Suprapubic skin (tissue), 4 donors: ENCODE data around the gene PLA2G4B. TPM values are rescaled to one million over a fixed set of nuclear protein-coding genes. Genes with fewer than 3 reads are reported as not detected.
A peak's percentile ranks its signal among the peaks of the same experiment; 100 is the strongest.

Source experiments
- DNase-seq, 2 donors: peaks; one replicate each; pipeline ENCODE4 v3.0.0-alpha.2; 2019; ENCODE audit warnings: low spot score in 2 of 2
- H3K27ac ChIP-seq: fragments of 200-600 bp; sonication (generic); one replicate; pipeline ENCODE4 v1.5.1; 2019
- H3K27me3 ChIP-seq: fragments of 200-600 bp; sonication (generic); one replicate; pipeline ENCODE4 v1.5.1; 2019
- H3K36me3 ChIP-seq: fragments of 200-600 bp; sonication (generic); one replicate; pipeline ENCODE4 v1.5.1; 2019
- H3K4me1 ChIP-seq: fragments of 200-600 bp; sonication (generic); one replicate; pipeline ENCODE4 v1.5.1; 2019
- H3K4me3 ChIP-seq: fragments of 200-600 bp; sonication (generic); one replicate; pipeline ENCODE4 v1.5.1; 2019; ENCODE audit warnings: mild to moderate bottlenecking
- H3K9me3 ChIP-seq: fragments of 200-600 bp; sonication (generic); one replicate; pipeline ENCODE4 v1.5.1; 2019
- EP300 ChIP-seq: sonication (generic); formaldehyde crosslinking; IDR thresholded peaks from one replicate; pipeline ENCODE4 v1.6.1; 2017; ENCODE audit warnings: antibody characterized with exemption
- POLR2A ChIP-seq, 2 donors: fragments of 450-650 bp; IDR thresholded peaks; one replicate each; pipeline ENCODE4 v1.6.1; 2017; ENCODE audit warnings: antibody characterized with exemption in 2 of 2, mild to moderate bottlenecking in 2 of 2, moderate library complexity in 2 of 2
- POLR2AphosphoS5 ChIP-seq, 3 donors: sonication (generic); formaldehyde crosslinking; IDR thresholded peaks; one replicate each; pipeline ENCODE4 v1.6.1; 2017; ENCODE audit warnings: antibody characterized with exemption in 3 of 3
- WGBS: methylation state at CpG from one replicate; pipeline ENCODE4 v1.1.5; 2018; 5-methylcytosine and 5-hydroxymethylcytosine counted together
- total RNA-seq, 4 donors: library from RNA; depleted of rRNA; stranded (reverse); fragments of >200 nt; gene quantifications; one replicate each; pipeline ENCODE4 v1.1.0, GENCODE V29; 2016
- TF ChIP-seq, protein P1 (sequence below), 2 donors: fragments of 200-600 bp in 1 of 2; fragments of 450-650 bp in 1 of 2; sonication (generic) in 1 of 2; IDR thresholded peaks; one replicate each; pipeline ENCODE4 v1.5.1; 2016 to 2019; ENCODE audit warnings: antibody characterized with exemption in 2 of 2, mild to moderate bottlenecking in 1 of 2, moderate library complexity in 1 of 2

Gene PLA2G4B
- total RNA-seq, 4 donors from 2014 or later: 59.7 to 195 (median 73.7) TPM

DNA sequence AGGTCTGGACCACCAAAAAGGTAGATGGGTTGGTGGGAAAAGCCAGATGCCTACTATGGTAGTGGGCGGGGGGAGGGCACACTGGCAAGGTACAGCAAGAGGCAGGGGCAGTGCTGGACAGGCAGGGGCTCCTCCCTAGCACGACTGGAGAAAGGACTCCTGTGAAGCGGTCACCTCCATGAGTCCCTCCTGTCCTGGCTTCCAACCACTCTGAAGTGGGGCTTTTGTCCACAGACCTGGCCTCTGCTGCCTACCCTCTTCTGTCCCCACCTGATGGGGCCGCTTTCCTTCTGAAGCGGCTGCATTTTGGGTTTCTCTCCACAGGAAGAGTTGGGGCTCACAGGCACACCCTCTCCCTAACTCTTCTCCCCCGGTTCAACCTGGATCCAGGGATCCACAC lies 57.9 kb downstream of the PLA2G4B start:
- Histone ChIP-seq H3K4me1 (peaks cover 26% of the 10 kb centered on the region), H3K36me3 (peaks cover 32% of the 10 kb centered on the region), H3K9me3 (no peaks in the 10 kb centered on the region), H3K27ac (no peak overlapping the region), H3K4me3 (no peak overlapping the region), H3K27me3 (no peaks in the 10 kb centered on the region)
- TF ChIP-seq EP300: no peak
- TF ChIP-seq POLR2AphosphoS5 (IDR thresholded peaks at IDR 0.05): no peak
- TF ChIP-seq POLR2A (IDR thresholded peaks at IDR 0.05): no peak
- TF ChIP-seq, protein P1, sequence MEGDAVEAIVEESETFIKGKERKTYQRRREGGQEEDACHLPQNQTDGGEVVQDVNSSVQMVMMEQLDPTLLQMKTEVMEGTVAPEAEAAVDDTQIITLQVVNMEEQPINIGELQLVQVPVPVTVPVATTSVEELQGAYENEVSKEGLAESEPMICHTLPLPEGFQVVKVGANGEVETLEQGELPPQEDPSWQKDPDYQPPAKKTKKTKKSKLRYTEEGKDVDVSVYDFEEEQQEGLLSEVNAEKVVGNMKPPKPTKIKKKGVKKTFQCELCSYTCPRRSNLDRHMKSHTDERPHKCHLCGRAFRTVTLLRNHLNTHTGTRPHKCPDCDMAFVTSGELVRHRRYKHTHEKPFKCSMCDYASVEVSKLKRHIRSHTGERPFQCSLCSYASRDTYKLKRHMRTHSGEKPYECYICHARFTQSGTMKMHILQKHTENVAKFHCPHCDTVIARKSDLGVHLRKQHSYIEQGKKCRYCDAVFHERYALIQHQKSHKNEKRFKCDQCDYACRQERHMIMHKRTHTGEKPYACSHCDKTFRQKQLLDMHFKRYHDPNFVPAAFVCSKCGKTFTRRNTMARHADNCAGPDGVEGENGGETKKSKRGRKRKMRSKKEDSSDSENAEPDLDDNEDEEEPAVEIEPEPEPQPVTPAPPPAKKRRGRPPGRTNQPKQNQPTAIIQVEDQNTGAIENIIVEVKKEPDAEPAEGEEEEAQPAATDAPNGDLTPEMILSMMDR (IDR thresholded peaks at IDR 0.05): no peak
- no peak for DNase-seq
- 84% methylated on average over 6 of the region's 6 CpGs for WGBS

DNA sequence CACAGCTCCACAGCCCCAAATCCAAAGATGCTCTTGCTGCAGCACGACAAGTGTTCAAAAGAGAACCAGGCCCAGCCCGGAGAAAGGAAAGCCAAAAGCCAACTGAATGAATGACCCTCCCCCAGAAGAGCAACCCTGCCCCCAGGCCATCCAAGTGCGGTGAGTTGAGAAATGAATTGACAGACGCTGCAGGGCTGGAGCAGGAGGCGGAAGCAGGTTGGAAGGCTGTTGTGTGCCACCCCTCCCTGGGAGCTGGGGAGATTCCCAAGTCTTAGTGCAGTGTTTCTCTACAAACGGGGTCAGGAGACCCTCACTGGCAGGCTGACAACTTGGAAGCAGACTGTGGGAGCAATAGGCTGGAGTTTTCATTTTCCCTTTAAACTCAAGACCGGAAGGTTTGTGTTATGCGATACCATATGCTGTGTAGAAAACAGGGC lies 58.7 kb downstream of the PLA2G4B start:
- no peak for TF ChIP-seq EP300
- TF ChIP-seq, protein P1 (IDR thresholded peaks at IDR 0.05): no peak
- TF ChIP-seq POLR2A (IDR thresholded peaks at IDR 0.05): no peak
- no peak for TF ChIP-seq POLR2AphosphoS5 (IDR thresholded peaks at IDR 0.05)
- no peak overlapping the region for H3K4me3 ChIP-seq
- H3K4me1 ChIP-seq: peaks cover 26% of the 10 kb centered on the region
- H3K27me3 ChIP-seq: no peaks in the 10 kb centered on the region
- no peaks in the 10 kb centered on the region for H3K9me3 ChIP-seq
- no peak overlapping the region for H3K27ac ChIP-seq
- peak in 1 of 2 donors; percentile 71 for DNase-seq
- WGBS: 78% methylated on average over 8 of the region's 8 CpGs
- H3K36me3 ChIP-seq: peaks cover 32% of the 10 kb centered on the region

Other genes starting within 250 kb of the PLA2G4B start
- gene MGA, start 178.4 kb upstream of the PLA2G4B start, total RNA-seq: 10 to 100 TPM; 21.0 to 44.7 (median 38.3) TPM
- gene MAPKBP1, start 64.4 kb upstream of the PLA2G4B start, total RNA-seq: 100 to 1,000 TPM in 1 of 4 donors, 10 to 100 TPM in 3; 69.3 to 157 (median 81.6) TPM
- gene JMJD7, start 10.8 kb upstream of the PLA2G4B start, total RNA-seq: 10 to 100 TPM; 45.4 to 88.3 (median 60.9) TPM
- 1 to 10 TPM; 1.3 to 3.4 (median 2.8) TPM for gene SPTBN5, start 55.2 kb downstream of the PLA2G4B start, total RNA-seq
- gene EHD4, start 133.7 kb downstream of the PLA2G4B start, total RNA-seq: 10 to 100 TPM; 16.0 to 31.4 (median 20.9) TPM
- 100 to 1,000 TPM in 1 of 4 donors, 10 to 100 TPM in 3; 47.9 to 129 (median 60.9) TPM for gene PLA2G4E, start 182.2 kb downstream of the PLA2G4B start, total RNA-seq